Measurements from ENCODE around the gene CST11.
"Not testable (repeated sequence)": the region's sequence is repeated elsewhere in the genome, so short reads cannot be mapped to it uniquely, and the experiment has no call there.

- not testable (repeated sequence) for TF ChIP-seq MAX (IDR thresholded peaks at IDR 0.05; ENCODE audit: low read depth, low read length); POLR2A (IDR thresholded peaks at IDR 0.05; ENCODE audit: extremely low read depth, insufficient read length)
- TF ChIP-seq, protein P1, sequence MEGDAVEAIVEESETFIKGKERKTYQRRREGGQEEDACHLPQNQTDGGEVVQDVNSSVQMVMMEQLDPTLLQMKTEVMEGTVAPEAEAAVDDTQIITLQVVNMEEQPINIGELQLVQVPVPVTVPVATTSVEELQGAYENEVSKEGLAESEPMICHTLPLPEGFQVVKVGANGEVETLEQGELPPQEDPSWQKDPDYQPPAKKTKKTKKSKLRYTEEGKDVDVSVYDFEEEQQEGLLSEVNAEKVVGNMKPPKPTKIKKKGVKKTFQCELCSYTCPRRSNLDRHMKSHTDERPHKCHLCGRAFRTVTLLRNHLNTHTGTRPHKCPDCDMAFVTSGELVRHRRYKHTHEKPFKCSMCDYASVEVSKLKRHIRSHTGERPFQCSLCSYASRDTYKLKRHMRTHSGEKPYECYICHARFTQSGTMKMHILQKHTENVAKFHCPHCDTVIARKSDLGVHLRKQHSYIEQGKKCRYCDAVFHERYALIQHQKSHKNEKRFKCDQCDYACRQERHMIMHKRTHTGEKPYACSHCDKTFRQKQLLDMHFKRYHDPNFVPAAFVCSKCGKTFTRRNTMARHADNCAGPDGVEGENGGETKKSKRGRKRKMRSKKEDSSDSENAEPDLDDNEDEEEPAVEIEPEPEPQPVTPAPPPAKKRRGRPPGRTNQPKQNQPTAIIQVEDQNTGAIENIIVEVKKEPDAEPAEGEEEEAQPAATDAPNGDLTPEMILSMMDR (IDR thresholded peaks at IDR 0.05; ENCODE audit: low read depth, low read length) = not testable (repeated sequence)
These were observed 20.6 kb upstream of the CST11 start for GRCh38 chr20:23473293-23473692.
